ENCODE measurements around the gene TSPAN9. TPM values are rescaled to one million over a fixed set of nuclear protein-coding genes. Genes with fewer than 3 reads are reported as not detected.

The TSPAN9 gene
- total and polyA plus RNA-seq, 2 of the 4 experiments (the other 2 are of a cell fraction): 17.7 to 39.1 TPM

DNA sequence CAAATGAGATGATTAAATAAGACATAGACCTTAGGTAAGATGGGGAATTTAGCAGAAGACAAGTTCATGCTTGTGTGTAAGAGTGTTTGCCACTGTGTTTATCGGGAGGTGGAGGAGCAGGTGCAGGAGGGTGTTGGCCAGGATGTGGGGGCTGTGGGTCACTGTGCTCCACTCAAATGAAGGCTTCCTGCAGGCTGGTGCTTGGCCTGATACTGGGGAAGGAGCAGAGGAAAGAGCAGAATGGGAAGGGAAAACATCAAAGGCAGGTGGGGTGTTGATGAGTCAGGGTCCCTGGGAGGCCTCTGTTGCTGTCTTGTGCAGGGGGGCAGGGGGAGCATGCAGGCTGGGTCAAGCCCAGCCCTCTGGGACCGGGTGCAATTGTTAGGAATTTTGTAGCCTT lies 126.5 kb downstream of the TSPAN9 start:
- no peak overlapping the region for H3K4me2 ChIP-seq (ENCODE audit: low read depth, low read length)
- dilution Hi-C loops (cut with HindIII; ENCODE audit: low sequenced_read_pairs, unreplicated experiment): no loop called here

More for the DNA sequence above, 126.5 kb downstream of the TSPAN9 start:
- H2BK120ac ChIP-seq (ENCODE audit: low read depth, low read length): no peak overlapping the region
- POLR2A ChIA-PET (ENCODE audit: unreplicated experiment): no interaction called here
- H3K27ac ChIP-seq (ENCODE audit: insufficient read depth, low read length): no peak overlapping the region
- H3K4me3 ChIP-seq (ENCODE audit: insufficient read depth, low read depth, low read length): no peak overlapping the region
- in situ Hi-C loops (cut with MboI; ENCODE audit: low sequenced_read_pairs) (no loop called here), intact Hi-C loops (cut with micrococcal nuclease) (loop anchor here (1.0 to 5.0 kb wide), 3 partner anchors 51 to 74 kb away; no protein-coding TSS in a partner anchor)
- H4K5ac ChIP-seq (ENCODE audit: low read depth, low read length): no peak overlapping the region
- H4K91ac ChIP-seq (ENCODE audit: insufficient read depth, low read depth, low read length): no peak overlapping the region
- 83% methylated on average over 1 of the region's 2 CpGs; no CpG with 5 or more reads in 1 of the 2 experiments for WGBS, 2 experiments (ENCODE audit: extremely low coverage in 2 of 2, insufficient read length in 1 of 2)
- H3K9me1 ChIP-seq (ENCODE audit: insufficient read depth, low read length): no peaks in the 10 kb centered on the region; the same call in 1 of the 2 replicates
- CTCF ChIA-PET: interaction anchor here (0.7 to 1.6 kb wide), 4 partner anchors 11 to 70 kb away, joined by 3 to 6 read pairs (median 4); no protein-coding TSS in a partner anchor
- H2BK5ac ChIP-seq (ENCODE audit: low read depth, low read length, poor library complexity, severe bottlenecking): no peak overlapping the region
- H3K4ac ChIP-seq (ENCODE audit: low read depth, low read length): no peak overlapping the region
- H3K36me3 ChIP-seq (ENCODE audit: control insufficient read depth, insufficient read depth, low read length): no peaks in the 10 kb centered on the region
- no peak overlapping the region for H2AFZ ChIP-seq (replicated peaks; ENCODE audit: low read length, poor library complexity)
- H3K18ac ChIP-seq (ENCODE audit: low read depth, low read length): no peak overlapping the region
- peaks cover 8% of the 10 kb centered on the region for H3K4me1 ChIP-seq (ENCODE audit: control insufficient read depth, insufficient read depth, low read length)
- H3K14ac ChIP-seq (replicated peaks; ENCODE audit: low read depth, low read length): no peak overlapping the region
- ATAC-seq (ENCODE audit: low read depth) (no peak), DNase-seq (no peak)
- no peak overlapping the region for H3K56ac ChIP-seq (ENCODE audit: extremely low read depth, insufficient read depth, low read length)
- H4K20me1 ChIP-seq (ENCODE audit: insufficient read depth, low read length): peaks cover 36% of the 10 kb centered on the region
- TF ChIP-seq BHLHE40 (IDR thresholded peaks at IDR 0.05; ENCODE audit: low read depth, low read length): no peak
- TF ChIP-seq SMC3 (IDR thresholded peaks at IDR 0.05; ENCODE audit: low read depth, low read length): no peak
- TF ChIP-seq RAD21 (IDR thresholded peaks at IDR 0.05; ENCODE audit: low read length): no peak
- TF ChIP-seq RCOR1 (IDR thresholded peaks at IDR 0.05; ENCODE audit: insufficient replicate concordance, low read length): no peak
- TF ChIP-seq, protein P1, sequence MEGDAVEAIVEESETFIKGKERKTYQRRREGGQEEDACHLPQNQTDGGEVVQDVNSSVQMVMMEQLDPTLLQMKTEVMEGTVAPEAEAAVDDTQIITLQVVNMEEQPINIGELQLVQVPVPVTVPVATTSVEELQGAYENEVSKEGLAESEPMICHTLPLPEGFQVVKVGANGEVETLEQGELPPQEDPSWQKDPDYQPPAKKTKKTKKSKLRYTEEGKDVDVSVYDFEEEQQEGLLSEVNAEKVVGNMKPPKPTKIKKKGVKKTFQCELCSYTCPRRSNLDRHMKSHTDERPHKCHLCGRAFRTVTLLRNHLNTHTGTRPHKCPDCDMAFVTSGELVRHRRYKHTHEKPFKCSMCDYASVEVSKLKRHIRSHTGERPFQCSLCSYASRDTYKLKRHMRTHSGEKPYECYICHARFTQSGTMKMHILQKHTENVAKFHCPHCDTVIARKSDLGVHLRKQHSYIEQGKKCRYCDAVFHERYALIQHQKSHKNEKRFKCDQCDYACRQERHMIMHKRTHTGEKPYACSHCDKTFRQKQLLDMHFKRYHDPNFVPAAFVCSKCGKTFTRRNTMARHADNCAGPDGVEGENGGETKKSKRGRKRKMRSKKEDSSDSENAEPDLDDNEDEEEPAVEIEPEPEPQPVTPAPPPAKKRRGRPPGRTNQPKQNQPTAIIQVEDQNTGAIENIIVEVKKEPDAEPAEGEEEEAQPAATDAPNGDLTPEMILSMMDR (conservative IDR thresholded peaks at IDR 0.05; ENCODE audit: low read depth, low read length): no peak
- TF ChIP-seq, protein P2, sequence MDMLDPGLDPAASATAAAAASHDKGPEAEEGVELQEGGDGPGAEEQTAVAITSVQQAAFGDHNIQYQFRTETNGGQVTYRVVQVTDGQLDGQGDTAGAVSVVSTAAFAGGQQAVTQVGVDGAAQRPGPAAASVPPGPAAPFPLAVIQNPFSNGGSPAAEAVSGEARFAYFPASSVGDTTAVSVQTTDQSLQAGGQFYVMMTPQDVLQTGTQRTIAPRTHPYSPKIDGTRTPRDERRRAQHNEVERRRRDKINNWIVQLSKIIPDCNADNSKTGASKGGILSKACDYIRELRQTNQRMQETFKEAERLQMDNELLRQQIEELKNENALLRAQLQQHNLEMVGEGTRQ (IDR thresholded peaks at IDR 0.05; ENCODE audit: low read depth, low read length): no peak
- TF ChIP-seq MAZ (IDR thresholded peaks at IDR 0.05; ENCODE audit: borderline replicate concordance, low read depth, low read length): no peak
- TF ChIP-seq, protein P3, sequence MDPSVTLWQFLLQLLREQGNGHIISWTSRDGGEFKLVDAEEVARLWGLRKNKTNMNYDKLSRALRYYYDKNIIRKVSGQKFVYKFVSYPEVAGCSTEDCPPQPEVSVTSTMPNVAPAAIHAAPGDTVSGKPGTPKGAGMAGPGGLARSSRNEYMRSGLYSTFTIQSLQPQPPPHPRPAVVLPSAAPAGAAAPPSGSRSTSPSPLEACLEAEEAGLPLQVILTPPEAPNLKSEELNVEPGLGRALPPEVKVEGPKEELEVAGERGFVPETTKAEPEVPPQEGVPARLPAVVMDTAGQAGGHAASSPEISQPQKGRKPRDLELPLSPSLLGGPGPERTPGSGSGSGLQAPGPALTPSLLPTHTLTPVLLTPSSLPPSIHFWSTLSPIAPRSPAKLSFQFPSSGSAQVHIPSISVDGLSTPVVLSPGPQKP (IDR thresholded peaks at IDR 0.05; ENCODE audit: borderline replicate concordance, low read depth, low read length): no peak
- no peak for TF ChIP-seq FOS (IDR thresholded peaks at IDR 0.05; ENCODE audit: low read depth, low read length)
- TF ChIP-seq MAFK (IDR thresholded peaks at IDR 0.05; ENCODE audit: low read depth, low read length): no peak
- no peak overlapping the region for H3K9ac ChIP-seq (ENCODE audit: low read depth, low read length)
- no peak overlapping the region for H4K8ac ChIP-seq (ENCODE audit: low read depth in 2 of 2, low read length in 2 of 2)
- H3K79me1 ChIP-seq (ENCODE audit: low read depth in 1 of 2, low read length in 2 of 2): peaks cover 0 to 3% of the 10 kb centered on the region in 2 experiments; a peak in 2 of 4 replicates
- H2AK5ac ChIP-seq (ENCODE audit: low read depth, low read length): no peak overlapping the region; the same call in 1 of the 2 replicates
- peaks cover 6% of the 10 kb centered on the region for H3K27me3 ChIP-seq (ENCODE audit: control insufficient read depth, insufficient read depth, low read length)
- no peak overlapping the region for H3K23ac ChIP-seq (ENCODE audit: low read depth, low read length)
- BruUV-seq (replicated peaks): no TSS peak
- no peak overlapping the region for H2BK15ac ChIP-seq (ENCODE audit: low read depth, low read length)
- H3K9me3 ChIP-seq (ENCODE audit: control insufficient read depth, insufficient read depth, low read length): no peaks in the 10 kb centered on the region
- H2AK9ac ChIP-seq (replicated peaks; ENCODE audit: low read depth, low read length, poor library complexity): no peak overlapping the region
- H2BK20ac ChIP-seq (ENCODE audit: low read depth, low read length): no peak overlapping the region
